B cell (primary cell): ENCODE results near the gene HPS4. TPM values are rescaled to one million over a fixed set of nuclear protein-coding genes. Genes with fewer than 3 reads are reported as not detected.

ENCODE experiments used
- ATAC-seq: fragments of 200-7000 bp; cut with Tn5 transposase; one replicate; pipeline ENCODE4 v1.10.0; 2021; ENCODE audit warnings: low read depth, mild to moderate bottlenecking, moderate number of reproducible peaks, moderate library complexity
- CTCF ChIA-PET: fragments of 350-600 bp; sonication (Branson Sonifier 250); formaldehyde crosslinking; loops from one replicate; lab custom pipeline; 2021; ENCODE audit warnings: antibody characterized with exemption, inconsistent platforms; lab: Charles Lee
- POLR2A ChIA-PET: fragments of 350-600 bp; sonication (Branson Sonifier 250); formaldehyde crosslinking; loops from one replicate; lab custom pipeline; 2021; ENCODE audit warnings: antibody characterized with exemption; lab: Charles Lee
- DNase-seq: peaks from one replicate; pipeline ENCODE4 v3.0.0; 2013
- H2AFZ ChIP-seq: 2 replicates; pipeline ENCODE4 v1.6.1; 2012; ENCODE audit warnings: mild to moderate bottlenecking, low read depth, low read length; ENCODE audit not compliant: insufficient read depth, poor library complexity, severe bottlenecking
- H3K27ac ChIP-seq, 2 donors: 1 replicate in 1 of 2; 2 replicates in 1 of 2; pipeline ENCODE4 v1.5.1; 2012 to 2013; ENCODE audit warnings: low read length in 2 of 2, mild to moderate bottlenecking in 2 of 2, moderate library complexity in 1 of 2
- H3K27me3 ChIP-seq, 4 experiments: fragments of 200-600 bp in 1 of 4; sonication (generic) in 1 of 4; replicated peaks in 1 of 4; 1 replicate in 2 of 4; 2 replicates in 2 of 4; pipeline versions ENCODE4 v1.6.1 to v1.7.0; 2013 to 2016; ENCODE audit warnings: low read length in 3 of 4, mild to moderate bottlenecking in 2 of 4, mixed read lengths in 1 of 4, moderate library complexity in 1 of 4; ENCODE audit not compliant: insufficient read depth in 4 of 4, control insufficient read depth in 3 of 4; ENCODE audit errors: control extremely low read depth in 1 of 4
- H3K36me3 ChIP-seq, 2 experiments: replicated peaks in 1 of 2; 1 replicate in 1 of 2; 2 replicates in 1 of 2; pipeline versions ENCODE4 v1.6.1 to v1.7.1; 2013; ENCODE audit warnings: low read length in 1 of 2; ENCODE audit not compliant: insufficient read depth in 2 of 2, control insufficient read depth in 1 of 2; ENCODE audit errors: control extremely low read depth in 1 of 2, extremely low read depth in 1 of 2
- H3K4me1 ChIP-seq, 2 donors: fragments of 200-600 bp in 1 of 2; sonication (generic) in 1 of 2; 1 replicate in 1 of 2; 2 replicates in 1 of 2; pipeline versions ENCODE4 v1.5.1 to v1.6.1; 2013 to 2017; ENCODE audit warnings: low read length in 2 of 2; ENCODE audit not compliant: control insufficient read depth in 2 of 2, insufficient read depth in 2 of 2
- H3K4me2 ChIP-seq: replicated peaks from 2 replicates; pipeline ENCODE3; 2012; ENCODE audit warnings: mild to moderate bottlenecking, low read depth, low read length; ENCODE audit not compliant: poor library complexity, severe bottlenecking
- H3K4me3 ChIP-seq, 5 experiments: fragments of 200-600 bp in 1 of 5; sonication (generic) in 1 of 5; 1 replicate in 3 of 5; 2 replicates in 2 of 5; pipeline versions ENCODE4 v1.5.1 to v1.7.0; 2011 to 2016; ENCODE audit warnings: low read length in 4 of 5, mild to moderate bottlenecking in 4 of 5, low read depth in 2 of 5, control low read depth in 1 of 5, moderate library complexity in 1 of 5; ENCODE audit not compliant: insufficient read depth in 1 of 5; ENCODE audit errors: control extremely low read depth in 1 of 5, extremely low read depth in 1 of 5
- H3K79me2 ChIP-seq: fragments of 200-600 bp; sonication (generic); one replicate; pipeline ENCODE4 v1.6.0; 2016; ENCODE audit warnings: low read length; ENCODE audit not compliant: control insufficient read depth, insufficient read depth
- H3K9ac ChIP-seq: fragments of 200-600 bp; sonication (generic); 2 replicates; pipeline ENCODE4 v1.6.1; 2017; ENCODE audit warnings: mild to moderate bottlenecking, low read length, moderate library complexity
- H3K9me3 ChIP-seq, 3 donors: one replicate each; pipeline versions ENCODE4 v1.6.1 to v1.7.1; 2013; ENCODE audit warnings: low read length in 2 of 3; ENCODE audit not compliant: control insufficient read depth in 2 of 3, insufficient read depth in 1 of 3; ENCODE audit errors: control extremely low read depth in 1 of 3
- H4K20me1 ChIP-seq: 2 replicates; pipeline ENCODE4 v1.6.0; 2012; ENCODE audit warnings: mild to moderate bottlenecking, low read length; ENCODE audit not compliant: insufficient read depth, control insufficient read depth, poor library complexity, severe bottlenecking
- H3K27ac Mint-ChIP-seq: one replicate; pipeline ENCODE4 v1.8.0; 2021; ENCODE audit warnings: mixed read lengths
- H3K27me3 Mint-ChIP-seq: one replicate; pipeline ENCODE4 v1.8.0; 2021; ENCODE audit warnings: mixed read lengths
- H3K4me1 Mint-ChIP-seq: one replicate; pipeline ENCODE4 v1.8.0; 2021; ENCODE audit warnings: mixed read lengths
- H3K4me3 Mint-ChIP-seq: one replicate; pipeline ENCODE4 v1.8.0; 2021; ENCODE audit warnings: mixed read lengths
- H3K9me3 Mint-ChIP-seq: one replicate; pipeline ENCODE4 v1.8.0; 2022; ENCODE audit warnings: mixed read lengths; ENCODE audit not compliant: insufficient read depth
- CTCF ChIP-seq: fragments of 200-600 bp; IDR thresholded peaks from one replicate; pipeline ENCODE4 v1.8.0; 2022; ENCODE audit warnings: antibody characterized with exemption, mild to moderate bottlenecking
- EZH2 ChIP-seq: IDR thresholded peaks from 2 replicates; pipeline ENCODE4 v1.6.1; 2012; ENCODE audit warnings: borderline replicate concordance, low read depth, mild to moderate bottlenecking, moderate library complexity, low read length; ENCODE audit not compliant: insufficient read depth, poor library complexity, severe bottlenecking
- WGBS: methylation state at CpG from one replicate; pipeline ENCODE4 v1.1.5; 2013; ENCODE audit warnings: missing lambda C conversion rate; ENCODE audit not compliant: insufficient coverage; 5-methylcytosine and 5-hydroxymethylcytosine counted together
- intact Hi-C: fragments of 100-400 bp; cut with micrococcal nuclease; formaldehyde crosslinking; loops from one replicate; pipeline ENCODE4 v1.10.0; 2022
- polyA plus RNA-seq: library from polyadenylated mRNA; depleted of rRNA; stranded (reverse); fragments of >200 nt; gene quantifications from 2 replicates; pipeline ENCODE4 v1.2.3, GENCODE V29; 2012
- total RNA-seq, 2 donors: library from RNA; stranded (reverse); fragments of 120-200 nt in 1 of 2; gene quantifications; 1 replicate in 1 of 2; 2 replicates in 1 of 2; pipeline versions ENCODE4 v1.2.3 to v1.2.4, GENCODE V29; 2013 to 2022

The HPS4 gene
- total and polyA plus RNA-seq, 2 donors (not counting 1 experiment from before 2014, with no cell fraction given) = 34.8 to 61.8 TPM

GRCh38 chr22:26502688-26503561 lies 19.3 kb upstream of the HPS4 start:
- no peaks in the 10 kb centered on the region for H3K9me3 Mint-ChIP-seq
- Histone ChIP-seq H3K4me2 (peak overlapping the region; percentile 41), H4K20me1 (no peaks in the 10 kb centered on the region), H3K9ac (no peak overlapping the region), H3K27me3 (no peaks in the 10 kb centered on the region), H3K9me3 (no peaks in the 10 kb centered on the region), H3K27ac (peak overlapping the region in 1 of 2 donors; percentile 67), H3K4me3 (no peak overlapping the region), H3K4me1 (peaks cover 13 to 14% of the 10 kb centered on the region in 2 donors), H3K36me3 (peaks cover 6 to 82% of the 10 kb centered on the region in 2 experiments), H3K79me2 (peaks cover 24% of the 10 kb centered on the region), H2AFZ (peak overlapping the region; percentile 12)
- POLR2A ChIA-PET = interaction anchor here (0.5 kb wide), 1 partner anchor 165 kb away, joined by 3 read pairs; no protein-coding TSS in a partner anchor
- WGBS = 4% methylated on average over 3 of the region's 3 CpGs
- H3K27ac Mint-ChIP-seq = peak overlapping the region; percentile 42
- CTCF ChIA-PET = interaction anchor here (0.7 to 4.2 kb wide), 19 partner anchors 9 to 163 kb away, joined by 3 to 21 read pairs (median 3); partner anchors contain the start of genes HPS4, SRRD and TFIP11
- no peak overlapping the region for H3K4me3 Mint-ChIP-seq
- peaks cover 17% of the 10 kb centered on the region for H3K4me1 Mint-ChIP-seq
- TF ChIP-seq EZH2 (no peak), CTCF (peak; percentile 71)
- H3K27me3 Mint-ChIP-seq = no peaks in the 10 kb centered on the region
- ATAC-seq = peak; percentile 81
- intact Hi-C loops = no loop called here
- peak; percentile 80 for DNase-seq

- Histone ChIP-seq H3K4me1 (peaks cover 13 to 14% of the 10 kb centered on the region in 2 donors), H2AFZ (no peak overlapping the region), H3K27me3 (no peaks in the 10 kb centered on the region), H3K9me3 (no peaks in the 10 kb centered on the region), H3K36me3 (peaks cover 6 to 81% of the 10 kb centered on the region in 2 experiments), H3K4me3 (no peak overlapping the region), H3K27ac (no peak overlapping the region), H4K20me1 (peaks cover 3% of the 10 kb centered on the region), H3K4me2 (no peak overlapping the region), H3K79me2 (peaks cover 20% of the 10 kb centered on the region), H3K9ac (no peak overlapping the region)
- no peak overlapping the region for H3K4me3 Mint-ChIP-seq
- H3K27ac Mint-ChIP-seq = no peak overlapping the region
- intact Hi-C loops = no loop called here
- ATAC-seq = no peak
- H3K27me3 Mint-ChIP-seq = no peaks in the 10 kb centered on the region
- no peaks in the 10 kb centered on the region for H3K9me3 Mint-ChIP-seq
- TF ChIP-seq EZH2 = no peak
- no peak for TF ChIP-seq CTCF
- DNase-seq = no peak
- H3K4me1 Mint-ChIP-seq = peaks cover 17% of the 10 kb centered on the region
- POLR2A ChIA-PET = no interaction called here
- no CpG with 5 or more reads among the region's 2 CpGs for WGBS
- CTCF ChIA-PET = interaction anchor here (0.6 to 4.2 kb wide), 9 partner anchors 10 to 164 kb away, joined by 3 to 21 read pairs (median 6); partner anchors contain the start of genes HPS4, SRRD and TFIP11
Observed at GRCh38 chr22:26501996-26502395, 18.4 kb upstream of the HPS4 start.
